SH-SY5Y (cell line): ENCODE results near the gene NARS2.

Experiments
- GATA2 ChIP-seq: IDR thresholded peaks from 2 replicates; pipeline ENCODE4 v1.6.1; 2011; ENCODE audit warnings: mild to moderate bottlenecking, low read depth, low read length
- GATA3 ChIP-seq: IDR thresholded peaks from 2 replicates; pipeline ENCODE4 v1.6.1; 2011; ENCODE audit warnings: low read depth, mild to moderate bottlenecking, low read length, moderate library complexity

GRCh38 chr11:78606667-78607066 is 32.0 kb upstream of the NARS2 start:
- no peak for TF ChIP-seq GATA2
- TF ChIP-seq GATA3, result no peak
